ENCODE measurements around the gene CHRNB2. TPM values are rescaled to one million over a fixed set of nuclear protein-coding genes. Genes with fewer than 3 reads are reported as not detected.

Gene CHRNB2
- total RNA-seq, 4 donors from 2014 or later, result not detected

DNA sequence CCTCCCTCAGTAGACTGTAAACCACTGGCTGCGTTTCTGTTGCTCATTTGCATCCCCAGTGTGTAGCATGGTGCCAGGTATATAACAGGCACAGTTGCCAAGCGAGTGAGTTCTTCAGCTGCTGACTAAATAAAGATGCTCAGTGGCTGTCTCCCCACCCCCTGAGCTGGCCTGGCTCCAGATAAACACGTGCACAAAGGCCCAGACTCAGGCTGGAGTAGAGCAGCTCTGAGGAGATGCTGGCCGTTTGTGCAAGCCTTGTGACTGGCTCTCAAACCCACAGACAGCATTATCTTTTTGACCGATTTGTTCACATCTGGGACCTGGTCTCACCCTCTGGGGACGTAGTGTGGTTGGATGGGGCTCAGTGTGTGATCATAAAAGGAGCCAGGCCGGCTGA, 7.1 kb downstream of the CHRNB2 start:
- no peak for DNase-seq (ENCODE audit: low spot score in 2 of 2)
- Histone ChIP-seq H3K36me3 (peaks cover 0 to 23% (median 0%) of the 10 kb centered on the region in 3 donors), H3K4me3 (no peak overlapping the region), H3K9me3 (no peaks in the 10 kb centered on the region), H3K27me3 (peaks cover 0 to under 1% of the 10 kb centered on the region in 2 donors), H3K4me1 (peaks cover 0 to 4% (median 0%) of the 10 kb centered on the region in 4 donors), H3K27ac (no peak overlapping the region)
- TF ChIP-seq CTCF (IDR thresholded peaks at IDR 0.05), result no peak
- 13% methylated on average over 6 to 7 of the region's 7 CpGs for WGBS, 2 donors

- Histone ChIP-seq H3K4me1 (peaks cover 0 to 4% (median 0%) of the 10 kb centered on the region in 4 donors), H3K36me3 (peaks cover 0 to 29% (median 0%) of the 10 kb centered on the region in 3 donors), H3K4me3 (no peak overlapping the region), H3K9me3 (no peaks in the 10 kb centered on the region), H3K27ac (no peak overlapping the region), H3K27me3 (no peaks in the 10 kb centered on the region)
- TF ChIP-seq EP300 (IDR thresholded peaks at IDR 0.05) (no peak), CTCF (IDR thresholded peaks at IDR 0.05) (no peak), POLR2A (IDR thresholded peaks at IDR 0.05) (no peak)
- DNase-seq (ENCODE audit: low spot score in 2 of 2), result no peak
- WGBS, 2 donors, result 73 to 85% methylated on average over 10 of the region's 10 CpGs
Observed at GRCh38 chr1:154575147-154575927, 7.8 kb downstream of the CHRNB2 start.

DNA sequence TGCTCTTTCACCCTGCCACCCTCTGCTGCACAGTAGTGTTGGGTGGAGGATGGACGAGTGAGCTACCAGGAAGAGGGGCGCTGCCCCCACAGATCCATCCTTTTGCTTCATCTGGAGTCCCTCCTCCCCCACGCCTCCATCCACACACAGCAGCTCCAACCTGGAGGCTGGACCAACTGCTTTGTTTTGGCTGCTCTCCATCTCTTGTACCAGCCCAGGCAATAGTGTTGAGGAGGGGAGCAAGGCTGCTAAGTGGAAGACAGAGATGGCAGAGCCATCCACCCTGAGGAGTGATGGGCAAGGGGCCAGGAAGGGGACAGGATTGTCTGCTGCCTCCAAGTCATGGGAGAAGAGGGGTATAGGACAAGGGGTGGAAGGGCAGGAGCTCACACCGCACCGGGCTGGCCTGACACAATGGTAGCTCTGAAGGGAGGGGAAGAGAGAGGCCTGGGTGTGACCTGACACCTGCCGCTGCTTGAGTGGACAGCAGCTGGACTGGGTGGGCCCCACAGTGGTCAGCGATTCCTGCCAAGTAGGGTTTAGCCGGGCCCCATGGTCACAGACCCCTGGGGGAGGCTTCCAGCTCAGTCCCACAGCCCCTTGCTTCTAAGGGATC, 8.5 kb downstream of the CHRNB2 start:
- WGBS, 2 donors, result 75 to 76% methylated on average over 7 to 8 of the region's 8 CpGs
- H3K36me3 ChIP-seq, result peaks cover 0 to 36% (median 6%) of the 10 kb centered on the region in 3 donors
- peaks cover 0 to 4% (median 0%) of the 10 kb centered on the region in 4 donors for H3K4me1 ChIP-seq
- no peak overlapping the region for H3K4me3 ChIP-seq
- TF ChIP-seq EP300 (IDR thresholded peaks at IDR 0.05) (no peak), CTCF (IDR thresholded peaks at IDR 0.05) (no peak), POLR2A (IDR thresholded peaks at IDR 0.05) (no peak)
- H3K27ac ChIP-seq, result no peak overlapping the region
- H3K9me3 ChIP-seq, result no peaks in the 10 kb centered on the region
- no peak for DNase-seq (ENCODE audit: low spot score in 2 of 2)
- no peaks in the 10 kb centered on the region for H3K27me3 ChIP-seq

GRCh38 chr1:154577346-154578057, 9.9 kb downstream of the CHRNB2 start:
- Histone ChIP-seq H3K27me3 (no peaks in the 10 kb centered on the region), H3K4me3 (no peak overlapping the region), H3K9me3 (no peaks in the 10 kb centered on the region), H3K36me3 (peaks cover 0 to 50% (median 10%) of the 10 kb centered on the region in 3 donors), H3K4me1 (peaks cover 0 to 4% (median 0%) of the 10 kb centered on the region in 4 donors), H3K27ac (no peak overlapping the region)
- TF ChIP-seq POLR2A (IDR thresholded peaks at IDR 0.05) (no peak), EP300 (IDR thresholded peaks at IDR 0.05) (no peak), CTCF (IDR thresholded peaks at IDR 0.05) (no peak)
- no peak for DNase-seq (ENCODE audit: low spot score in 2 of 2)
- 69 to 81% methylated on average over 6 to 7 of the region's 7 CpGs for WGBS, 2 donors

- Histone ChIP-seq H3K4me1 (peaks cover 0 to 4% (median 0%) of the 10 kb centered on the region in 4 donors), H3K36me3 (peaks cover 0 to 56% (median 15%) of the 10 kb centered on the region in 3 donors), H3K4me3 (no peak overlapping the region), H3K27me3 (no peaks in the 10 kb centered on the region), H3K9me3 (no peaks in the 10 kb centered on the region), H3K27ac (no peak overlapping the region)
- 21 to 43% methylated on average over 3 to 6 of the region's 6 CpGs for WGBS, 2 donors
- TF ChIP-seq POLR2A (IDR thresholded peaks at IDR 0.05) (no peak), EP300 (IDR thresholded peaks at IDR 0.05) (no peak), CTCF (IDR thresholded peaks at IDR 0.05) (no peak)
- no peak for DNase-seq (ENCODE audit: low spot score in 2 of 2)
Observed at GRCh38 chr1:154578058-154578418, 10.5 kb downstream of the CHRNB2 start.

All from tibial nerve (tissue), 4 donors.